Measurements from ENCODE around the gene PPTC7.

The PPTC7 gene

GRCh38 chr12:110543252-110543959 is 39.7 kb downstream of the PPTC7 start:
- Histone ChIP-seq H3K9me3 (ENCODE audit: severe bottlenecking) (no peaks in the 10 kb centered on the region), H3K4me3 (ENCODE audit: low read depth, low read length) (no peak overlapping the region), H3K27me3 (ENCODE audit: insufficient read depth, low read depth, severe bottlenecking) (no peaks in the 10 kb centered on the region), H3K36me3 (peaks cover 16% of the 10 kb centered on the region), H3K27ac (peak overlapping the region; percentile 43; the same call in 1 of the 2 replicates)
- no peak for DNase-seq
- no peak for TF ChIP-seq CTCF (IDR thresholded peaks at IDR 0.05; ENCODE audit: low read depth, low read length)

DNA sequence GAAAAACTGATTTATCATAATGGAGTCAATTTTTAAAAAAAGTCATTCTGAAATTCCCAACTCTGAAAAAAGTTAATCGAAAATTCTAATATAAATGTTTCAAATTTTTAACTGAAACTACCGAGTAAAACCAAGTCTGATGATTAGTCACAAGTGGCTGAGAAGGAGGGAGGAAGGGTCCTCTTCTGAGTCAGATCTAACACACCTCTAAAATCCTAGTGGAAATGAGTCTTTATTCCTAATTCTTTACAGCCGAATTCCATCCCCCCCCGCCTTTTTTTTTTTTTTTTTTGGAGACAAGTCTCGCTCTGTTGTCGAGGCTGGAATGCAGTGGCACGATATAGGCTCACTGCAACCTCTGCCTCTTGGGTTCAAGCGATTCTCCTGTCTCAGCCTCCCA is 43.1 kb downstream of the PPTC7 start:
- no peak for TF ChIP-seq CTCF (IDR thresholded peaks at IDR 0.05; ENCODE audit: low read depth, low read length)
- H3K4me3 ChIP-seq (ENCODE audit: low read depth, low read length): no peak overlapping the region
- H3K9me3 ChIP-seq (ENCODE audit: severe bottlenecking): no peaks in the 10 kb centered on the region
- DNase-seq: no peak
- no peak overlapping the region for H3K27ac ChIP-seq
- H3K27me3 ChIP-seq (ENCODE audit: insufficient read depth, low read depth, severe bottlenecking): no peaks in the 10 kb centered on the region
- H3K36me3 ChIP-seq: peaks cover 39% of the 10 kb centered on the region

DNA sequence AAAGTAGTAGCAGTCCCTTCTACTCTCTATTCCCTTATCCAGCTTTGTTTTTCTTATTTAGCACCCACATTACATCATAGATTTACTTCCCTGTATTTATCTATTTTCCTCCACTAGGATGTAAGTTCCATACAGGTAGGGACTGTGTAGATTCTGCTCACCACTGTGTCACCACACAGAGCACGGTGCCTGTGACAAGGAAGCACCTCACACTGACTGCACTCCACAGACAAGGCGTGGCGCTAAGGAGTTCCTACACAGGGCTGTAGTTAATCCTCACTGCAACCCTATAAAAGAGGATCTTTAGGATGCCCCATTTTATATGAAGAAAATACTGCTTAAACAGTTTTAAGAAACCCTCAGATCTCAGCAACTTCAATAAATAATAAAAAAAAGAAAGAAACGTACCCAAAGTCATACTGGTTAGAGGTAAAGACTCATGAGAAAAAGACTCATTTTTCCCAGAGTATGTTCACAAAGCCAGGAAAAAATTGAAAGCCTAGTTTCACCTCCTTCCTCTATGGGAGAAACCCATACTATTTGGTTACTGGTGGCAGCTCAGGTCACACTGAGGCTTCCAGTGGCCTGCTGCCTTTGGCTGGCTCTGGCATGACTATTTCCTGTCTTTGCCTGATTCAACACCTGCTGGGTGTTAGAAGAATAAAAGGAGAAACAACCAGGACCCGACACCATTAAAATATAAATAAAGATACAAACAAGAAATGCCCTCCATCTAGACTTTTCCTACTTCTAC is 44.1 kb downstream of the PPTC7 start:
- H3K4me3 ChIP-seq (ENCODE audit: low read depth, low read length): no peak overlapping the region
- no peaks in the 10 kb centered on the region for H3K27me3 ChIP-seq (ENCODE audit: insufficient read depth, low read depth, severe bottlenecking)
- H3K36me3 ChIP-seq: peaks cover 35% of the 10 kb centered on the region
- no peaks in the 10 kb centered on the region for H3K9me3 ChIP-seq (ENCODE audit: severe bottlenecking)
- no peak for TF ChIP-seq CTCF (IDR thresholded peaks at IDR 0.05; ENCODE audit: low read depth, low read length)
- peak overlapping the region; percentile 30; the same call in 1 of the 2 replicates for H3K27ac ChIP-seq
- no peak for DNase-seq

DNA sequence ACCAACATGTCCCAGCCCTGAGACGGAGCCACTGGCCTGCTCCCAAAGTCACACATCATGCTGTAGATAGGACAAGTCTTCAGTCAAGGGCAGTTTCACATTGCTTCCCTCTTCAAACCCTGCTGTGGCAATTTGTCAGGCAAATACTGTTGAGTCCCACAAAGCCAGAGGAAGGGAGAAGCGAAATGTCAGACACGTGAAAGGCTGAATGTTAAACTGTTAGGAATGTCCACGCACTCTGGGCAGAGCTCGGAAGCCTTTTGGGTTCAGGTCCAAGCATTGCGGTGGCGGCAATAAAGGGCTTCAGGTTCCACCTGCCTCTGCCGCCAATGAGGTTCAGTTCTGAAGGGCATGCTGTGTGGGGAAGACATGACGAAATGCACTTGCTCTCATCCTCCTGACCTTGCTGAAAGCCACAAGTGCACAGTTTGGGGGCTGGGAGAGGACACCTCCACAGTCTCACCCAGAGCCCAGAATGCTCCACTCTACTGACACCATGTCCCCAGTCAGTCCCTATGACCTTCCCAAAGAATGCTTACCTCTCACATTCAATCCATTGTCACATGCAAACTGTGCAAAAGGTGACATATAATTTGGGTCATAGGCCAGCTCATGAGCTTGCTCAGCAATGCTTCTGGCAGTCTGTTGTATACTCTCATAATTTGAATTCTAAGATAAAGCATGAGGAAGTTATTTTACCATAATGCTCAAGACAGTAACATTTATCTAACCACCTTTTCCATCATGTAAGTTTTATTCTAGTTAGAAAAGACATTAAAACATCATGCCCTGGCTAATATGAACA is 45.3 kb downstream of the PPTC7 start:
- H3K9me3 ChIP-seq (ENCODE audit: severe bottlenecking): no peaks in the 10 kb centered on the region
- H3K27me3 ChIP-seq (ENCODE audit: insufficient read depth, low read depth, severe bottlenecking): no peaks in the 10 kb centered on the region
- no peak for TF ChIP-seq CTCF (IDR thresholded peaks at IDR 0.05; ENCODE audit: low read depth, low read length)
- DNase-seq: no peak
- H3K27ac ChIP-seq: no peak overlapping the region
- peaks cover 35% of the 10 kb centered on the region for H3K36me3 ChIP-seq
- no peak overlapping the region for H3K4me3 ChIP-seq (ENCODE audit: low read depth, low read length)

GRCh38 chr12:110536834-110537604 is 46.1 kb downstream of the PPTC7 start:
- no peak for DNase-seq
- Histone ChIP-seq H3K27ac (no peak overlapping the region), H3K27me3 (ENCODE audit: insufficient read depth, low read depth, severe bottlenecking) (no peaks in the 10 kb centered on the region), H3K9me3 (ENCODE audit: severe bottlenecking) (no peaks in the 10 kb centered on the region), H3K36me3 (peaks cover 35% of the 10 kb centered on the region), H3K4me3 (ENCODE audit: low read depth, low read length) (no peak overlapping the region)
- no peak for TF ChIP-seq CTCF (IDR thresholded peaks at IDR 0.05; ENCODE audit: low read depth, low read length)

Measured in WERI-Rb-1 (cell line).